Measurements from ENCODE around the gene FAT1.
"Not testable (repeated sequence)": the region's sequence is repeated elsewhere in the genome, so short reads cannot be mapped to it uniquely, and the experiment has no call there.

Gene FAT1

GRCh38 chr4:186765673-186766546 is 42.3 kb upstream of the FAT1 start:
- H3K4me3 ChIP-seq (ENCODE audit: low read length) = no peak overlapping the region
- no peak for TF ChIP-seq CTCF (IDR thresholded peaks at IDR 0.05; ENCODE audit: insufficient read depth, low read depth, low read length, missing control alignments)
- peak; percentile 74 for DNase-seq (ENCODE audit: low read depth)

- H3K4me3 ChIP-seq (ENCODE audit: low read length) = no peak overlapping the region
- no peak for TF ChIP-seq CTCF (IDR thresholded peaks at IDR 0.05; ENCODE audit: insufficient read depth, low read depth, low read length, missing control alignments)
- peak; percentile 87 for DNase-seq (ENCODE audit: low read depth)
Measured at GRCh38 chr4:186765138-186765537, 41.5 kb upstream of the FAT1 start.

- TF ChIP-seq CTCF (IDR thresholded peaks at IDR 0.05; ENCODE audit: insufficient read depth, low read depth, low read length, missing control alignments) = no peak
- DNase-seq (ENCODE audit: low read depth) = no peak
- H3K4me3 ChIP-seq (ENCODE audit: low read length) = no peak overlapping the region
Measured at GRCh38 chr4:186764457-186764856, 40.8 kb upstream of the FAT1 start.

- DNase-seq (ENCODE audit: low read depth) = peak; percentile 18
- TF ChIP-seq CTCF (IDR thresholded peaks at IDR 0.05; ENCODE audit: insufficient read depth, low read depth, low read length, missing control alignments) = no peak
- H3K4me3 ChIP-seq (ENCODE audit: low read length) = no peak overlapping the region
Measured at GRCh38 chr4:186762865-186763264, 39.2 kb upstream of the FAT1 start.

GRCh38 chr4:186762361-186762760 is 38.7 kb upstream of the FAT1 start:
- TF ChIP-seq CTCF (IDR thresholded peaks at IDR 0.05; ENCODE audit: insufficient read depth, low read depth, low read length, missing control alignments) = no peak
- peak; percentile 36 for DNase-seq (ENCODE audit: low read depth)
- H3K4me3 ChIP-seq (ENCODE audit: low read length) = no peak overlapping the region

- DNase-seq (ENCODE audit: low read depth); H3K4me3 ChIP-seq (ENCODE audit: low read length): not testable (repeated sequence)
Measured at GRCh38 chr4:186761956-186762355, 38.3 kb upstream of the FAT1 start.

- TF ChIP-seq CTCF (IDR thresholded peaks at IDR 0.05; ENCODE audit: insufficient read depth, low read depth, low read length, missing control alignments) = no peak
- DNase-seq (ENCODE audit: low read depth) = no peak
- no peak overlapping the region for H3K4me3 ChIP-seq (ENCODE audit: low read length)
Measured at GRCh38 chr4:186761393-186761792, 37.7 kb upstream of the FAT1 start.

All from epithelial cell of esophagus (primary cell).